H1 (cell line): ENCODE results near the gene LYPD6B. TPM values are rescaled to one million over a fixed set of nuclear protein-coding genes. Genes with fewer than 3 reads are reported as not detected.

Experiments
- CTCF ChIA-PET: fragments of 300-600 bp; sonication (Branson Sonifier 250); formaldehyde crosslinking; loops from one replicate; lab custom pipeline; 2021; ENCODE audit not compliant: partially characterized antibody; lab: Charles Lee
- POLR2A ChIA-PET: fragments of 300-600 bp; sonication (Branson Sonifier 250); formaldehyde crosslinking; loops from one replicate; lab custom pipeline; 2021; ENCODE audit warnings: inconsistent platforms; ENCODE audit not compliant: partially characterized antibody; lab: Charles Lee
- DNase-seq, 2 experiments: peaks; one replicate each; pipeline versions ENCODE4 v3.0.0 to v3.0.0-alpha.2; 2010 to 2022; ENCODE audit warnings: low spot score in 2 of 2, low read depth in 1 of 2, mixed read lengths in 1 of 2
- FAIRE-seq: peaks from 2 replicates; lab custom pipeline; 2011; peaks lifted over from hg19 to GRCh38; lab: Jason Lieb, UNC
- H2AFZ ChIP-seq: 2 replicates; pipeline ENCODE4 v1.8.1; 2012; ENCODE audit warnings: low read length, inconsistent platforms
- H2AK5ac ChIP-seq: 2 replicates; pipeline ENCODE4 v1.6.1; 2013; ENCODE audit warnings: low read depth, low read length
- H2BK120ac ChIP-seq: replicated peaks from 2 replicates; pipeline ENCODE3; 2013; ENCODE audit warnings: low read depth, low read length, inconsistent platforms
- H2BK12ac ChIP-seq: 2 replicates; pipeline ENCODE4 v1.6.1; 2013; ENCODE audit warnings: low read depth, low read length
- H2BK15ac ChIP-seq: 2 replicates; pipeline ENCODE4 v1.6.1; 2013; ENCODE audit warnings: low read length
- H2BK20ac ChIP-seq: 2 replicates; pipeline ENCODE4 v1.6.1; 2013; ENCODE audit warnings: low read length
- H2BK5ac ChIP-seq: 2 replicates; pipeline ENCODE4 v1.6.1; 2013; ENCODE audit warnings: low read depth, low read length
- H3K14ac ChIP-seq: 2 replicates; pipeline ENCODE4 v1.6.1; 2013; ENCODE audit warnings: inconsistent platforms; ENCODE audit not compliant: insufficient read length
- H3K18ac ChIP-seq: 2 replicates; pipeline ENCODE4 v1.6.1; 2013; ENCODE audit warnings: low read length; ENCODE audit errors: extremely low read depth
- H3K23ac ChIP-seq: 2 replicates; pipeline ENCODE4 v1.6.1; 2013; ENCODE audit warnings: inconsistent platforms; ENCODE audit not compliant: insufficient read length
- H3K23me2 ChIP-seq: 2 replicates; pipeline ENCODE4 v1.6.1; 2013; ENCODE audit warnings: low read depth, low read length
- H3K27ac ChIP-seq: 2 replicates; pipeline ENCODE4 v1.6.1; 2011; ENCODE audit warnings: low read depth, low read length, inconsistent platforms
- H3K27me3 ChIP-seq, 4 experiments: replicated peaks in 1 of 4; 1 replicate in 1 of 4; 2 replicates in 3 of 4; pipeline versions ENCODE4 v1.6.1 to v1.8.1; 2011 to 2013; ENCODE audit warnings: low read length in 3 of 4, mild to moderate bottlenecking in 3 of 4, inconsistent platforms in 2 of 4, mixed read lengths in 2 of 4, moderate library complexity in 1 of 4; ENCODE audit not compliant: control insufficient read depth in 3 of 4, insufficient read depth in 3 of 4; ENCODE audit errors: extremely low read depth in 1 of 4
- H3K36me3 ChIP-seq, 4 experiments: 2 replicates each; pipeline versions ENCODE4 v1.6.1 to v1.8.1; 2011 to 2013; ENCODE audit warnings: mild to moderate bottlenecking in 4 of 4, low read length in 3 of 4, moderate library complexity in 2 of 4, control low read depth in 1 of 4, inconsistent platforms in 1 of 4; ENCODE audit not compliant: insufficient read depth in 4 of 4, control insufficient read depth in 2 of 4
- H3K4ac ChIP-seq: replicated peaks from 2 replicates; pipeline ENCODE3; 2013; ENCODE audit warnings: low read length, low read depth, mixed read lengths, inconsistent platforms; ENCODE audit not compliant: insufficient read length
- H3K4me1 ChIP-seq, 4 experiments: replicated peaks in 1 of 4; 1 replicate in 1 of 4; 2 replicates in 3 of 4; pipeline versions ENCODE4 v1.6.1 to v1.8.1; 2011 to 2013; ENCODE audit warnings: low read length in 3 of 4, inconsistent platforms in 2 of 4, mixed read lengths in 1 of 4; ENCODE audit not compliant: insufficient read depth in 4 of 4, control insufficient read depth in 3 of 4
- H3K4me2 ChIP-seq, 2 experiments: 2 replicates each; pipeline versions ENCODE4 v1.6.1 to v1.8.1; 2011 to 2013; ENCODE audit warnings: low read depth in 2 of 2, low read length in 2 of 2, control low read depth in 1 of 2, inconsistent platforms in 1 of 2, mild to moderate bottlenecking in 1 of 2; ENCODE audit not compliant: insufficient read depth in 1 of 2
- H3K4me3 ChIP-seq, 4 experiments: fragments of 200-600, 300-600 bp in 1 of 4; sonication (generic), shearing (Covaris generic), sonication (Bioruptor Twin) in 1 of 4; 2 replicates each; pipeline versions ENCODE4 v1.5.1 to v1.8.1; 2011 to 2016; ENCODE audit warnings: low read length in 4 of 4, low read depth in 3 of 4, control low read depth in 2 of 4, inconsistent platforms in 2 of 4, mild to moderate bottlenecking in 2 of 4, mixed read lengths in 1 of 4, moderate library complexity in 1 of 4; ENCODE audit not compliant: insufficient read depth in 2 of 4; ENCODE audit errors: extremely low read depth in 1 of 4
- H3K56ac ChIP-seq: replicated peaks from 2 replicates; pipeline ENCODE3; 2013; ENCODE audit warnings: low read depth, mild to moderate bottlenecking, mixed read lengths, low read length, inconsistent platforms; ENCODE audit not compliant: insufficient read length
- H3K79me1 ChIP-seq: 2 replicates; pipeline ENCODE4 v1.6.1; 2013; ENCODE audit warnings: low read depth, low read length, control low read depth
- H3K79me2 ChIP-seq, 2 experiments: 2 replicates each; pipeline versions ENCODE4 v1.6.1 to v1.8.1; 2012 to 2013; ENCODE audit warnings: low read length in 2 of 2, mild to moderate bottlenecking in 2 of 2, inconsistent platforms in 1 of 2; ENCODE audit not compliant: insufficient read depth in 2 of 2, control insufficient read depth in 1 of 2
- H3K9ac ChIP-seq, 4 experiments: replicated peaks in 1 of 4; 1 replicate in 1 of 4; 2 replicates in 3 of 4; pipeline versions ENCODE4 v1.6.1 to v1.8.1; 2011 to 2013; ENCODE audit warnings: low read depth in 3 of 4, low read length in 3 of 4, control low read depth in 2 of 4, mild to moderate bottlenecking in 2 of 4, moderate library complexity in 2 of 4, inconsistent platforms in 1 of 4; ENCODE audit errors: extremely low read depth in 1 of 4
- H3K9me3 ChIP-seq, 2 experiments: 2 replicates each; pipeline versions ENCODE4 v1.6.1 to v1.8.1; 2012 to 2013; ENCODE audit warnings: mild to moderate bottlenecking in 2 of 2, moderate library complexity in 2 of 2, control low read depth in 1 of 2, inconsistent platforms in 1 of 2, low read depth in 1 of 2, low read length in 1 of 2, mixed read lengths in 1 of 2; ENCODE audit not compliant: insufficient read depth in 2 of 2
- H4K20me1 ChIP-seq, 2 experiments: replicated peaks in 1 of 2; 2 replicates each; pipeline versions ENCODE3 to v1.8.1; 2011 to 2013; ENCODE audit warnings: inconsistent platforms in 2 of 2, low read length in 2 of 2, mild to moderate bottlenecking in 1 of 2; ENCODE audit not compliant: insufficient read depth in 2 of 2, control insufficient read depth in 1 of 2
- H4K5ac ChIP-seq: 2 replicates; pipeline ENCODE4 v1.6.1; 2013; ENCODE audit warnings: low read length, low read depth, mixed read lengths, inconsistent platforms; ENCODE audit not compliant: insufficient read length
- H4K8ac ChIP-seq: 2 replicates; pipeline ENCODE4 v1.8.0; 2013; ENCODE audit warnings: mild to moderate bottlenecking, moderate library complexity, low read length, inconsistent platforms; ENCODE audit not compliant: insufficient read depth; ENCODE audit errors: extremely low read depth
- H4K91ac ChIP-seq: replicated peaks from 2 replicates; pipeline ENCODE3; 2013; ENCODE audit warnings: low read length, mixed read lengths, inconsistent platforms; ENCODE audit not compliant: insufficient read length
- CEBPB ChIP-seq: IDR thresholded peaks from 2 replicates; pipeline ENCODE4 v1.6.1; 2012; ENCODE audit warnings: low read depth, low read length
- CTBP2 ChIP-seq: IDR thresholded peaks from 2 replicates; pipeline ENCODE4 v1.7.0; 2011; ENCODE audit warnings: borderline replicate concordance, mild to moderate bottlenecking, moderate library complexity, mixed read lengths, low read length; ENCODE audit not compliant: insufficient read depth, insufficient read length
- FOSL1 ChIP-seq: IDR thresholded peaks from 2 replicates; pipeline ENCODE4 v1.6.1; 2011; ENCODE audit warnings: mild to moderate bottlenecking, low read depth, low read length, moderate library complexity; ENCODE audit not compliant: insufficient read depth
- GABPA ChIP-seq: IDR thresholded peaks from 2 replicates; pipeline ENCODE4 v1.6.1; 2011; ENCODE audit warnings: mild to moderate bottlenecking, low read length, moderate library complexity, borderline replicate concordance; ENCODE audit not compliant: insufficient read depth
- HDAC2 ChIP-seq, 2 experiments: fragments of 300-600 bp in 1 of 2; sonication (generic) in 1 of 2; IDR thresholded peaks; 2 replicates each; pipeline ENCODE4 v1.6.1; 2011 to 2012; ENCODE audit warnings: low read depth in 2 of 2, low read length in 2 of 2, mild to moderate bottlenecking in 2 of 2, moderate library complexity in 2 of 2, borderline replicate concordance in 1 of 2, inconsistent platforms in 1 of 2
- JUND ChIP-seq: IDR thresholded peaks from 2 replicates; pipeline ENCODE4 v1.6.1; 2011; ENCODE audit warnings: mild to moderate bottlenecking, improper control_type of control experiment, low read length
- POLR2A ChIP-seq, 2 experiments: IDR thresholded peaks; 1 replicate in 1 of 2; 2 replicates in 1 of 2; pipeline ENCODE4 v1.6.1; 2011; ENCODE audit warnings: low read depth in 2 of 2, low read length in 2 of 2, mild to moderate bottlenecking in 2 of 2; ENCODE audit errors: control extremely low read depth in 1 of 2
- RBBP5 ChIP-seq: IDR thresholded peaks from 2 replicates; pipeline ENCODE4 v1.7.1; 2012; ENCODE audit warnings: low read depth, mild to moderate bottlenecking, inconsistent platforms, low read length, moderate library complexity, borderline replicate concordance
- SAP30 ChIP-seq: fragments of 300-600 bp; sonication (generic); IDR thresholded peaks from 2 replicates; pipeline ENCODE4 v1.7.1; 2012; ENCODE audit warnings: low read length, moderate library complexity, mild to moderate bottlenecking, inconsistent platforms; ENCODE audit not compliant: insufficient read depth, insufficient replicate concordance
- SIX5 ChIP-seq: IDR thresholded peaks from 2 replicates; pipeline ENCODE4 v1.6.1; 2011; ENCODE audit warnings: mild to moderate bottlenecking, low read depth, low read length
- SP2 ChIP-seq: IDR thresholded peaks from 2 replicates; pipeline ENCODE4 v1.6.1; 2012; ENCODE audit warnings: mild to moderate bottlenecking, low read length, inconsistent platforms
- TAF1 ChIP-seq: IDR thresholded peaks from 2 replicates; pipeline ENCODE4 v1.6.1; 2011; ENCODE audit warnings: mild to moderate bottlenecking, low read depth, low read length
- WGBS, 2 experiments: shearing (Covaris generic) in 1 of 2; methylation state at CpG; one replicate each; pipeline versions ENCODE4 v1.1.6 to v1.1.7; 2013 to 2015; ENCODE audit warnings: low lambda C conversion rate in 2 of 2, mixed read lengths in 2 of 2, inconsistent platforms in 1 of 2, low coverage in 1 of 2, missing lambda C conversion rate in 1 of 2; ENCODE audit not compliant: insufficient replicate concordance in 2 of 2, insufficient coverage in 1 of 2, insufficient read length in 1 of 2; ENCODE audit errors: extremely low coverage in 1 of 2, missing lambda C conversion rate in 1 of 2; 5-methylcytosine and 5-hydroxymethylcytosine counted together
- polyA plus RNA-seq, 7 experiments: library from polyadenylated mRNA; depleted of rRNA in 3 of 7; stranded (reverse) in 5 of 7; unstranded in 2 of 7; fragments of >200 nt in 5 of 7; fragments of 200-250 nt in 2 of 7; gene quantifications; 1 replicate in 5 of 7; 2 replicates in 1 of 7; 4 replicates in 1 of 7; pipeline versions ENCODE4 v1.2.1 to v1.2.3, GENCODE V29; 2011 to 2013; ENCODE audit warnings: missing spikeins in 2 of 7, mixed read lengths in 2 of 7
- total RNA-seq: library from RNA; stranded (reverse); fragmentation: NEBNext Ultra II Directional; extraction: Animal tissue kit (Norgen Biotek cat#: 25700); gene quantifications from 2 replicates; pipeline ENCODE4 v1.2.1, GENCODE V29; 2021
- TF ChIP-seq, protein P1 (sequence below): IDR thresholded peaks from 2 replicates; pipeline ENCODE4 v1.6.1; 2011; ENCODE audit warnings: low read length, improper control_type of control experiment

The LYPD6B gene
- total and polyA plus RNA-seq, 2 of the 8 experiments (the other 6 are each of a cell fraction or from before 2014, with no cell fraction given) = 2.2 to 3.5 TPM

DNA sequence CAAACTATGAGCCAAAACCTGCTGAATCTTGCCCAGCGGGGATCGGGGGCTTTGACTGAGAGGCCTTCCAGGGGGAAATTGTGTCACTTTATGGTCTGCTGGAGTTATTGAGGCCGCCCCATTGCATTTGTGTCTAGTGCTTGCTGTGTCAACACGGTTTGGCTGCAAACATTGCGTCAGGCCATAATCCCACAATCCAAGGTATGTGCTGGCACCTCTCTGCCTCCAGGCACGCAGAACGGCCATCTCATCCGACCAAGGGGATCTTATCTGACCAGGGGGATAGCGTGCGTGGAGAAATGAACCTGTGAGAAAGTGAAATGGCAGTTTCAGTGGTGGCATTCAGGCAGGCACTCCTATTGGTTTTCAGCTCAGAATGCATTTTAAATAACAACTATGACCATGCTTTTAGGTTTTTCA, 18.1 kb upstream of the LYPD6B start:
- Histone ChIP-seq H2BK12ac (no peak overlapping the region), H3K4me2 (no peak overlapping the region), H3K18ac (no peak overlapping the region), H4K5ac (no peak overlapping the region), H3K4me3 (no peak overlapping the region), H4K8ac (no peak overlapping the region), H3K36me3 (peaks cover 2 to 13% (median 4%) of the 10 kb centered on the region in 4 experiments; a peak in 4 of 8 replicates), H2AFZ (no peak overlapping the region), H4K20me1 (no peaks in the 10 kb centered on the region), H2BK15ac (no peak overlapping the region), H3K4me1 (peaks cover 0 to 2% (median 1%) of the 10 kb centered on the region in 4 experiments; a peak in 1 of 7 replicates), H3K9me3 (no peaks in the 10 kb centered on the region), H2BK120ac (no peak overlapping the region), H3K27me3 (no peaks in the 10 kb centered on the region), H3K23me2 (no peaks in the 10 kb centered on the region), H2AK5ac (no peak overlapping the region), H4K91ac (no peak overlapping the region), H3K79me1 (no peaks in the 10 kb centered on the region; the same call in 1 of the 2 replicates), H2BK20ac (no peak overlapping the region), H3K9ac (no peak overlapping the region), H3K4ac (no peak overlapping the region), H3K27ac (no peak overlapping the region), H3K23ac (no peak overlapping the region), H3K79me2 (no peaks in the 10 kb centered on the region), H2BK5ac (no peak overlapping the region), H3K56ac (no peak overlapping the region), H3K14ac (no peak overlapping the region)
- 94% methylated on average over 10 of the region's 10 CpGs; no CpG with 5 or more reads in 1 of the 2 experiments for WGBS, 2 experiments
- POLR2A ChIA-PET = no interaction called here
- CTCF ChIA-PET = interaction anchor here (14.6 to 22.0 kb wide), 2 partner anchors 7 to 11 kb away, joined by 277 read pairs; partner anchors contain the start of gene LYPD6B
- DNase-seq (no peak), FAIRE-seq (no peak)
- TF ChIP-seq, protein P1, sequence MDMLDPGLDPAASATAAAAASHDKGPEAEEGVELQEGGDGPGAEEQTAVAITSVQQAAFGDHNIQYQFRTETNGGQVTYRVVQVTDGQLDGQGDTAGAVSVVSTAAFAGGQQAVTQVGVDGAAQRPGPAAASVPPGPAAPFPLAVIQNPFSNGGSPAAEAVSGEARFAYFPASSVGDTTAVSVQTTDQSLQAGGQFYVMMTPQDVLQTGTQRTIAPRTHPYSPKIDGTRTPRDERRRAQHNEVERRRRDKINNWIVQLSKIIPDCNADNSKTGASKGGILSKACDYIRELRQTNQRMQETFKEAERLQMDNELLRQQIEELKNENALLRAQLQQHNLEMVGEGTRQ = no peak
- TF ChIP-seq TAF1 (no peak), HDAC2 (IDR thresholded peaks at IDR 0.05; ENCODE audit: borderline replicate concordance in 1 of 2, low read depth in 2 of 2, low read length in 2 of 2) (no peak), SP2 (no peak), JUND (no peak), CTBP2 (no peak), GABPA (no peak), FOSL1 (no peak), RBBP5 (no peak), SAP30 (no peak), SIX5 (no peak), CEBPB (no peak), POLR2A (IDR thresholded peaks at IDR 0.05; ENCODE audit: control extremely low read depth in 1 of 2, low read depth in 2 of 2, low read length in 2 of 2) (no peak)
